SK-N-SH (cell line): Measurements from ENCODE around the gene CERS6.

Experiments
- CTCF ChIP-seq: fragments of 200-600 bp; sonication (generic); IDR thresholded peaks from 2 replicates; pipeline ENCODE4 v1.6.1; 2017; ENCODE audit warnings: antibody characterized with exemption, mild to moderate bottlenecking, moderate library complexity
- FOSL2 ChIP-seq: IDR thresholded peaks from 2 replicates; pipeline ENCODE4 v1.4.0; 2012; ENCODE audit warnings: low read depth, mild to moderate bottlenecking, moderate library complexity, borderline replicate concordance

GRCh38 chr2:168671932-168672331 lies 215.9 kb downstream of the CERS6 start:
- TF ChIP-seq FOSL2 = no peak
- TF ChIP-seq CTCF = no peak
